GM19023 (cell line): ENCODE measurements around the gene DSC1.
"Not testable (repeated sequence)": the region's sequence is repeated elsewhere in the genome, so short reads cannot be mapped to it uniquely, and the experiment has no call there.

Experiments used
- ATAC-seq: cut with Tn5 transposase; IDR thresholded peaks from one replicate; pipeline ENCODE4 v1.9.1; 2021; ENCODE audit warnings: mild to moderate bottlenecking, moderate library complexity; ENCODE audit not compliant: unreplicated experiment

The DSC1 gene

GRCh38 chr18:31177369-31177768, 14.7 kb upstream of the DSC1 start:
- ATAC-seq = not testable (repeated sequence)

GRCh38 chr18:31176531-31176930, 13.9 kb upstream of the DSC1 start:
- no peak for ATAC-seq

- no peak for ATAC-seq
These were observed 8.6 kb upstream of the DSC1 start for GRCh38 chr18:31171144-31171839.

GRCh38 chr18:31170335-31170734, 7.7 kb upstream of the DSC1 start:
- no peak for ATAC-seq

GRCh38 chr18:31162419-31162793, 250 bp downstream of the DSC1 start:
- ATAC-seq = no peak

GRCh38 chr18:31161757-31162418, 768 bp downstream of the DSC1 start:
- no peak for ATAC-seq

GRCh38 chr18:31156821-31157763, 5.6 kb downstream of the DSC1 start:
- ATAC-seq = no peak

GRCh38 chr18:31155498-31155897, 7.2 kb downstream of the DSC1 start:
- ATAC-seq = no peak

- ATAC-seq = no peak
These were observed 8.5 kb downstream of the DSC1 start for GRCh38 chr18:31154181-31154580.

GRCh38 chr18:31149351-31149750, 13.3 kb downstream of the DSC1 start:
- ATAC-seq = no peak

GRCh38 chr18:31148600-31148999, 14.1 kb downstream of the DSC1 start:
- ATAC-seq = no peak

GRCh38 chr18:31146809-31147208, 15.8 kb downstream of the DSC1 start:
- no peak for ATAC-seq

GRCh38 chr18:31143025-31143424, 19.6 kb downstream of the DSC1 start:
- ATAC-seq = no peak

- no peak for ATAC-seq
These were observed 23.9 kb downstream of the DSC1 start for GRCh38 chr18:31138709-31139108.

- no peak for ATAC-seq
These were observed 27.6 kb downstream of the DSC1 start for GRCh38 chr18:31134988-31135529.

- no peak for ATAC-seq
These were observed 33.1 kb downstream of the DSC1 start for GRCh38 chr18:31129398-31130115.

- no peak for ATAC-seq
These were observed 36.8 kb downstream of the DSC1 start for GRCh38 chr18:31125878-31126277.

- ATAC-seq = not testable (repeated sequence)
These were observed 39.5 kb downstream of the DSC1 start for GRCh38 chr18:31123125-31123524.

- ATAC-seq = no peak
These were observed 42.1 kb downstream of the DSC1 start for GRCh38 chr18:31120594-31120993.

- ATAC-seq = no peak
These were observed 45.6 kb downstream of the DSC1 start for GRCh38 chr18:31116853-31117595.
